ENCODE results near the gene P4HB.

Gene P4HB

GRCh38 chr17:81822996-81823819 is 37.1 kb downstream of the P4HB start:
- Histone ChIP-seq H3K27ac (peak overlapping the region in 1 of 2 donors; percentile 75), H3K36me3 (peaks cover 4 to 37% (median 27%) of the 10 kb centered on the region in 3 donors), H3K4me3 (no peak overlapping the region), H3K27me3 (peaks cover 0 to 9% of the 10 kb centered on the region in 2 donors), H3K9me3 (no peaks in the 10 kb centered on the region), H3K4me1 (peaks cover 0 to 25% (median 16%) of the 10 kb centered on the region in 4 donors)
- DNase-seq: no peak
- intact Hi-C loops (cut with DNase I; ENCODE audit: low total_unique reads): no loop called here
- TF ChIP-seq CTCF (IDR thresholded peaks at IDR 0.05): no peak

- Histone ChIP-seq H3K27ac (peak overlapping the region; percentile 58 to 75), H3K9me3 (no peaks in the 10 kb centered on the region), H3K4me1 (peaks cover 0 to 25% (median 14%) of the 10 kb centered on the region in 4 donors), H3K4me3 (no peak overlapping the region), H3K27me3 (peaks cover 0 to 9% of the 10 kb centered on the region in 2 donors), H3K36me3 (peaks cover 4 to 37% (median 27%) of the 10 kb centered on the region in 3 donors)
- DNase-seq: no peak
- no peak for TF ChIP-seq CTCF (IDR thresholded peaks at IDR 0.05)
- intact Hi-C loops (cut with DNase I; ENCODE audit: low total_unique reads): no loop called here
Observed at GRCh38 chr17:81822312-81822637, 38.1 kb downstream of the P4HB start.

GRCh38 chr17:81821603-81822311 is 38.6 kb downstream of the P4HB start:
- H3K4me3 ChIP-seq: no peak overlapping the region
- H3K27me3 ChIP-seq: peaks cover 0 to 9% of the 10 kb centered on the region in 2 donors
- H3K4me1 ChIP-seq: peaks cover 0 to 25% (median 14%) of the 10 kb centered on the region in 4 donors
- DNase-seq: peak; percentile 55 to 88
- peaks cover 4 to 37% (median 27%) of the 10 kb centered on the region in 3 donors for H3K36me3 ChIP-seq
- TF ChIP-seq CTCF (IDR thresholded peaks at IDR 0.05): peak; percentile 54 to 56
- H3K27ac ChIP-seq: peak overlapping the region; percentile 58 to 75
- intact Hi-C loops (cut with DNase I; ENCODE audit: low total_unique reads): no loop called here
- no peaks in the 10 kb centered on the region for H3K9me3 ChIP-seq

- no peak for TF ChIP-seq CTCF (IDR thresholded peaks at IDR 0.05)
- peaks cover 0 to 25% (median 14%) of the 10 kb centered on the region in 4 donors for H3K4me1 ChIP-seq
- no peaks in the 10 kb centered on the region for H3K9me3 ChIP-seq
- DNase-seq: no peak
- no peak overlapping the region for H3K4me3 ChIP-seq
- peaks cover 0 to 9% of the 10 kb centered on the region in 2 donors for H3K27me3 ChIP-seq
- peaks cover 4 to 37% (median 27%) of the 10 kb centered on the region in 3 donors for H3K36me3 ChIP-seq
- intact Hi-C loops (cut with DNase I; ENCODE audit: low total_unique reads): no loop called here
- peak overlapping the region; percentile 58 to 75 for H3K27ac ChIP-seq
Observed at GRCh38 chr17:81821147-81821546, 39.2 kb downstream of the P4HB start.

GRCh38 chr17:81819708-81820107 is 40.6 kb downstream of the P4HB start:
- no peak for DNase-seq
- H3K27ac ChIP-seq: no peak overlapping the region
- H3K4me3 ChIP-seq: no peak overlapping the region
- intact Hi-C loops (cut with DNase I; ENCODE audit: low total_unique reads): no loop called here
- TF ChIP-seq CTCF (IDR thresholded peaks at IDR 0.05): no peak
- peaks cover 0 to 19% of the 10 kb centered on the region in 2 donors for H3K27me3 ChIP-seq
- peaks cover 4 to 26% (median 25%) of the 10 kb centered on the region in 3 donors for H3K36me3 ChIP-seq
- peaks cover 0 to 25% (median 14%) of the 10 kb centered on the region in 4 donors for H3K4me1 ChIP-seq
- no peaks in the 10 kb centered on the region for H3K9me3 ChIP-seq
